Stomach smooth muscle (tissue), 2 donors: ENCODE measurements around the gene POM121C.
"Not testable (repeated sequence)": the region's sequence is repeated elsewhere in the genome, so short reads cannot be mapped to it uniquely, and the experiment has no call there.

Experiments used
- H3K27ac ChIP-seq: one replicate; pipeline ENCODE4 v1.7.0; 2013; ENCODE audit warnings: mild to moderate bottlenecking, low read length, inconsistent platforms
- H3K27me3 ChIP-seq, 2 donors: one replicate each; pipeline ENCODE4 v1.7.0; 2013; ENCODE audit warnings: low read length in 2 of 2; ENCODE audit not compliant: insufficient read depth in 2 of 2, control insufficient read depth in 1 of 2
- H3K36me3 ChIP-seq, 2 donors: one replicate each; pipeline ENCODE4 v1.7.0; 2013; ENCODE audit warnings: low read length in 2 of 2; ENCODE audit not compliant: control insufficient read depth in 2 of 2, insufficient read depth in 2 of 2
- H3K4me1 ChIP-seq: one replicate; pipeline ENCODE4 v1.7.0; 2013; ENCODE audit warnings: low read length; ENCODE audit not compliant: control insufficient read depth, insufficient read depth
- H3K4me3 ChIP-seq, 2 donors: one replicate each; pipeline ENCODE4 v1.7.0; 2013; ENCODE audit warnings: low read length in 2 of 2
- H3K9ac ChIP-seq, 2 donors: one replicate each; pipeline ENCODE4 v1.7.0; 2013; ENCODE audit warnings: low read length in 2 of 2, mild to moderate bottlenecking in 1 of 2
- H3K9me3 ChIP-seq, 2 donors: one replicate each; pipeline ENCODE4 v1.7.0; 2013; ENCODE audit warnings: low read length in 2 of 2; ENCODE audit not compliant: control insufficient read depth in 2 of 2
- donor health status: healthy.
- donor health status: Pancreatic carcinoma.

POM121C gene

GRCh38 chr7:75480313-75480712, 5.8 kb downstream of the POM121C start:
- not testable (repeated sequence) for H3K4me1 ChIP-seq, H3K4me3 ChIP-seq, H3K27ac ChIP-seq, H3K36me3 ChIP-seq, H3K27me3 ChIP-seq, H3K9ac ChIP-seq, H3K9me3 ChIP-seq

GRCh38 chr7:75477457-75477856, 8.6 kb downstream of the POM121C start:
- H3K4me3 ChIP-seq, H3K36me3 ChIP-seq, H3K9me3 ChIP-seq, H3K27me3 ChIP-seq, H3K27ac ChIP-seq, H3K4me1 ChIP-seq, H3K9ac ChIP-seq: not testable (repeated sequence)

GRCh38 chr7:75470166-75470565, 15.9 kb downstream of the POM121C start:
- H3K27me3 ChIP-seq, H3K9me3 ChIP-seq, H3K27ac ChIP-seq, H3K4me3 ChIP-seq, H3K4me1 ChIP-seq, H3K36me3 ChIP-seq, H3K9ac ChIP-seq: not testable (repeated sequence)

- not testable (repeated sequence) for H3K9me3 ChIP-seq, H3K9ac ChIP-seq, H3K36me3 ChIP-seq, H3K27ac ChIP-seq, H3K4me1 ChIP-seq, H3K27me3 ChIP-seq, H3K4me3 ChIP-seq
Measured at GRCh38 chr7:75460541-75460940, 25.6 kb downstream of the POM121C start.

GRCh38 chr7:75458034-75458433, 28.1 kb downstream of the POM121C start:
- H3K4me3 ChIP-seq, H3K27me3 ChIP-seq, H3K36me3 ChIP-seq, H3K4me1 ChIP-seq, H3K27ac ChIP-seq, H3K9ac ChIP-seq, H3K9me3 ChIP-seq: not testable (repeated sequence)

- H3K27ac ChIP-seq, H3K9me3 ChIP-seq, H3K4me3 ChIP-seq: not testable (repeated sequence)
Measured at GRCh38 chr7:75456403-75456802, 29.7 kb downstream of the POM121C start.

GRCh38 chr7:75452494-75452955, 33.6 kb downstream of the POM121C start:
- H3K27me3 ChIP-seq, H3K4me3 ChIP-seq: not testable (repeated sequence)

More at GRCh38 chr7:75456403-75456802, 29.7 kb downstream of the POM121C start:
- not testable (repeated sequence) for H3K4me1 ChIP-seq, H3K27me3 ChIP-seq, H3K36me3 ChIP-seq, H3K9ac ChIP-seq

GRCh38 chr7:75449946-75450345, 36.2 kb downstream of the POM121C start:
- not testable (repeated sequence) for H3K36me3 ChIP-seq, H3K9me3 ChIP-seq, H3K27ac ChIP-seq, H3K27me3 ChIP-seq, H3K9ac ChIP-seq, H3K4me1 ChIP-seq, H3K4me3 ChIP-seq

More at GRCh38 chr7:75452494-75452955, 33.6 kb downstream of the POM121C start:
- not testable (repeated sequence) for H3K9me3 ChIP-seq, H3K27ac ChIP-seq, H3K36me3 ChIP-seq, H3K9ac ChIP-seq, H3K4me1 ChIP-seq

- not testable (repeated sequence) for H3K9me3 ChIP-seq, H3K4me1 ChIP-seq, H3K27me3 ChIP-seq
- Histone ChIP-seq H3K4me3 (peak overlapping the region; percentile 62 to 72), H3K27ac (peak overlapping the region; percentile 49), H3K36me3 (peaks cover 9 to 17% of the 10 kb centered on the region in 2 donors), H3K9ac (peak overlapping the region; percentile 70 to 71)
Measured at GRCh38 chr7:75442465-75443111, 43.5 kb downstream of the POM121C start.

GRCh38 chr7:75442101-75442464, 44.0 kb downstream of the POM121C start:
- not testable (repeated sequence) for H3K27me3 ChIP-seq, H3K4me1 ChIP-seq, H3K9ac ChIP-seq, H3K27ac ChIP-seq, H3K9me3 ChIP-seq
- peak overlapping the region in 1 of 2 donors; percentile 49 for H3K4me3 ChIP-seq
- peaks cover 11 to 21% of the 10 kb centered on the region in 2 donors for H3K36me3 ChIP-seq

GRCh38 chr7:75439000-75439399, 47.1 kb downstream of the POM121C start:
- not testable (repeated sequence) for H3K4me1 ChIP-seq, H3K9ac ChIP-seq, H3K27ac ChIP-seq, H3K4me3 ChIP-seq, H3K9me3 ChIP-seq, H3K27me3 ChIP-seq
- H3K36me3 ChIP-seq = peaks cover 27 to 35% of the 10 kb centered on the region in 2 donors
